HG03565 (cell line): ENCODE measurements around the gene ACAD11.

ENCODE experiments used
- ATAC-seq: cut with Tn5 transposase; IDR thresholded peaks from one replicate; pipeline ENCODE4 v1.9.1; 2021; ENCODE audit warnings: mild to moderate bottlenecking, moderate library complexity; ENCODE audit not compliant: unreplicated experiment

The ACAD11 gene

DNA sequence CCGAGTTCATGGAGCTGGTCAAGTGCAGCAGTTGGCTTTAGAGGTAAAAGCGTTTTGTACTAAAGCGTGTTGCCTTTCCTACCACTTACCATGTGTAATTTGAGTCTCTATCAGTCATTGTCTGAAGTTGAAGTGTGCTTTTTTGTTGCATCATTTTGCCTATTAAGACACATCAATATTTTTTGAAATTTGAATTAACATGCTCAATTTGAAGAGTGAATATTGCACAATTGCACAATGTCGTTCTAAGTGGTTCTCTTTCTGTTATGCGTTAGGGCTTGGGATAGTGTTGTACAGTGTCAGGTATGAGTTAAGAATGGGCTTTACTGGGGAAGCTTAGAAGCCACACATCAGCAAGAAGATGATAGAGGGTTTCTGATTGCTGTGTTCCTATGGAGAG, 146.6 kb downstream of the ACAD11 start:
- ATAC-seq, result no peak

DNA sequence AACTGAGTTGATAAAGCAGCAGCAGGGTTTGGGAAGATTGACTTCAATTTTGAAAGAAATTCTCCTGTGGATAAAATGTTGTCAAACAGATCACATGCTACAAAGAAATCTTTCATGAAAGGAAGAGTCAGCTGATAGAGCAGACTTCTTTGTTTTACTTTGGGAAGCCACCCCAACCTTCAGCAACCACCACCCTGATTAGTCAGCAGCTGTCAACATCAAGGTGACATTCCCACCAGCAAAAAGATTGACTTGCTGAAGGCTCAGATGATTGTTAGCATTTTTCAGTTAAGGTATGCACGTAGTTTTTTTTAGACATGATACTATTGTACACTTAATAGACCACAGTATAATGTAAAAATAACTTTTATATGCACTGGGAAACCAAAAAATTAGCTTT, 150.1 kb downstream of the ACAD11 start:
- no peak for ATAC-seq

DNA sequence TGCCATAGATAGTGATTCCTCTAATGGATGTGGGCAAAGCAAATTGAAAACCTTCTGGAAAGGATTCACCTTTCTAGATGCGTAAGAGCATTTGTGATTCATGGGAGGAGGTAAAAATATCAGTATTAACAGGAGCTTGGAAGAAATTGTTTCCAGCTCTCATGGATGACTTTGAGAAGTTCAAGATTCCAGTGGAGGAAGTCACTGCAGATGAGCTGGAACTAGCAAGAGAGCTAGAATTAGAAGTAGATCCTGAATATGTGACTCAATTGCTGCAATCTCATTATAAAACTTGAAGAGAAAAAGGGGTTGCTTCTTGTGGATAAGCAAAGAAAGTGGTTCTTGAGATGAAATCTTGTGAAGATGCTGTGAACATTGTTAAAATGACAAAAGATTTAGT, 150.5 kb downstream of the ACAD11 start:
- ATAC-seq, result no peak
